Type B pancreatic cell (in vitro differentiated cells): ENCODE measurements around the gene CLEC4M. TPM values are rescaled to one million over a fixed set of nuclear protein-coding genes. Genes with fewer than 3 reads are reported as not detected.

Experiments used
- DNase-seq: peaks from one replicate; pipeline ENCODE4 v3.0.0; 2021; ENCODE audit warnings: mixed read lengths; ENCODE audit not compliant: unreplicated experiment; ENCODE audit errors: extremely low spot score
- H3K27ac Mint-ChIP-seq: 2 replicates; pipeline ENCODE4 v1.8.0; 2021; ENCODE audit warnings: mild to moderate bottlenecking, mixed read lengths
- H3K27me3 Mint-ChIP-seq: 2 replicates; pipeline ENCODE4 v1.8.0; 2021; ENCODE audit warnings: mixed read lengths
- H3K36me3 Mint-ChIP-seq: 2 replicates; pipeline ENCODE4 v1.8.0; 2021; ENCODE audit warnings: mixed read lengths
- H3K4me1 Mint-ChIP-seq: one replicate; pipeline ENCODE4 v1.8.0; 2021; ENCODE audit warnings: mixed read lengths; ENCODE audit not compliant: unreplicated experiment
- H3K4me3 Mint-ChIP-seq: 2 replicates; pipeline ENCODE4 v1.8.0; 2021; ENCODE audit warnings: mild to moderate bottlenecking, mixed read lengths
- H3K9me3 Mint-ChIP-seq: 2 replicates; pipeline ENCODE4 v1.8.0; 2021; ENCODE audit warnings: mixed read lengths
- CTCF ChIP-seq: fragments of 200-600 bp; sonication (generic); conservative IDR thresholded peaks from 2 replicates; pipeline ENCODE4 v1.5.0; 2021; ENCODE audit warnings: antibody characterized with exemption, mild to moderate bottlenecking
- long read RNA-seq: library from polyadenylated mRNA; unstranded; transcript quantifications from one replicate; pipeline ENCODE4 v2.0.0, GENCODE V29; 2020
- total RNA-seq: library from RNA; stranded (reverse); gene quantifications from 2 replicates; pipeline ENCODE4 v1.2.1, GENCODE V29; 2021; ENCODE audit warnings: low replicate concordance

CLEC4M gene
- 0.48 and 0.69 TPM in 2 replicates for total RNA-seq
- long read RNA-seq, partial matches to known transcripts, result 0 of 2 reads
- long read RNA-seq, other reads (novel, unspliced or antisense), result 1 of 2 reads

GRCh38 chr19:7762719-7763293 is at the start of gene CLEC4M:
Gene CLEC4M (plus strand): TSS chr19:7763243. CDS start chr19:7763267, 24 bp downstream.
- no peaks in the 10 kb centered on the region for H3K4me1 Mint-ChIP-seq
- H3K36me3 Mint-ChIP-seq, result no peaks in the 10 kb centered on the region
- DNase-seq, result no peak
- TF ChIP-seq CTCF, result no peak
- peaks cover 8% of the 10 kb centered on the region for H3K27me3 Mint-ChIP-seq
- H3K4me3 Mint-ChIP-seq, result no peak within 1 kb of the TSS
- peaks cover 15% of the 10 kb centered on the region for H3K9me3 Mint-ChIP-seq
- H3K27ac Mint-ChIP-seq, result no peak within 1 kb of the TSS

- TF ChIP-seq CTCF, result no peak
- no peak for DNase-seq
- Mint-ChIP-seq H3K9me3 (peaks cover 5% of the 10 kb centered on the region), H3K4me1 (no peaks in the 10 kb centered on the region), H3K36me3 (no peaks in the 10 kb centered on the region), H3K27me3 (peaks cover 5% of the 10 kb centered on the region), H3K27ac (no peak overlapping the region), H3K4me3 (no peak overlapping the region)
Measured at GRCh38 chr19:7715671-7716070, 47.4 kb upstream of the CLEC4M start.

- H3K4me1 Mint-ChIP-seq, result no peaks in the 10 kb centered on the region
- peaks cover 5% of the 10 kb centered on the region for H3K9me3 Mint-ChIP-seq
- H3K27me3 Mint-ChIP-seq, result peaks cover 5% of the 10 kb centered on the region
- no peaks in the 10 kb centered on the region for H3K36me3 Mint-ChIP-seq
- no peak overlapping the region for H3K27ac Mint-ChIP-seq
- DNase-seq, result no peak
- H3K4me3 Mint-ChIP-seq, result no peak overlapping the region
- no peak for TF ChIP-seq CTCF
Measured at GRCh38 chr19:7716762-7717161, 46.3 kb upstream of the CLEC4M start.

- H3K4me3 Mint-ChIP-seq, result no peak overlapping the region
- no peak overlapping the region for H3K27ac Mint-ChIP-seq
- peaks cover 5% of the 10 kb centered on the region for H3K9me3 Mint-ChIP-seq
- no peaks in the 10 kb centered on the region for H3K4me1 Mint-ChIP-seq
- DNase-seq, result no peak
- peaks cover 9% of the 10 kb centered on the region for H3K27me3 Mint-ChIP-seq
- no peaks in the 10 kb centered on the region for H3K36me3 Mint-ChIP-seq
- TF ChIP-seq CTCF, result no peak
Measured at GRCh38 chr19:7718668-7719067, 44.4 kb upstream of the CLEC4M start.

- peaks cover 5% of the 10 kb centered on the region for H3K9me3 Mint-ChIP-seq
- peaks cover 9% of the 10 kb centered on the region for H3K27me3 Mint-ChIP-seq
- no peak for DNase-seq
- H3K36me3 Mint-ChIP-seq, result no peaks in the 10 kb centered on the region
- no peak overlapping the region for H3K4me3 Mint-ChIP-seq
- H3K4me1 Mint-ChIP-seq, result no peaks in the 10 kb centered on the region
- TF ChIP-seq CTCF, result no peak
- no peak overlapping the region for H3K27ac Mint-ChIP-seq
Measured at GRCh38 chr19:7720351-7720750, 42.7 kb upstream of the CLEC4M start.
